Gastrocnemius medialis (tissue), 4 donors: ENCODE results near the gene RGS19. TPM values are rescaled to one million over a fixed set of nuclear protein-coding genes. Genes with fewer than 3 reads are reported as not detected.

Experiments
- ATAC-seq, 2 donors: fragments of 150-250 bp; one replicate each; pipeline ENCODE4 v1.9.1; 2016
- DNase-seq, 2 donors: peaks; one replicate each; pipeline ENCODE4 v3.0.0-alpha.2; 2019
- H3K27ac ChIP-seq, 4 donors: fragments of 200-600 bp; sonication (generic); 1 replicate in 1 of 4; 2 replicates in 3 of 4; pipeline ENCODE4 v1.5.1; 2016 to 2018; ENCODE audit warnings: mild to moderate bottlenecking in 2 of 4, moderate library complexity in 1 of 4
- H3K27me3 ChIP-seq, 3 donors: fragments of 200-600 bp; sonication (generic) in 2 of 3; 1 replicate in 1 of 3; 2 replicates in 2 of 3; pipeline versions ENCODE4 v1.5.1 to v1.6.0; 2016 to 2019; ENCODE audit warnings: mild to moderate bottlenecking in 1 of 3, moderate library complexity in 1 of 3
- H3K36me3 ChIP-seq, 2 donors: fragments of 200-600 bp; sonication (generic) in 1 of 2; one replicate each; pipeline ENCODE4 v1.5.1; 2017 to 2018
- H3K4me1 ChIP-seq, 2 donors: fragments of 200-600 bp; sonication (generic) in 1 of 2; one replicate each; pipeline ENCODE4 v1.5.1; 2016 to 2017; ENCODE audit warnings: mild to moderate bottlenecking in 2 of 2
- H3K4me3 ChIP-seq, 4 donors: fragments of 200-600 bp; sonication (generic) in 3 of 4; 1 replicate in 1 of 4; 2 replicates in 3 of 4; pipeline ENCODE4 v1.5.1; 2016 to 2019; ENCODE audit warnings: mild to moderate bottlenecking in 2 of 4
- H3K9me3 ChIP-seq, 3 donors: fragments of 200-600 bp; sonication (generic) in 2 of 3; 1 replicate in 1 of 3; 2 replicates in 2 of 3; pipeline ENCODE4 v1.5.1; 2016 to 2019
- POLR2A ChIP-seq, 2 donors: fragments of 450-650 bp; IDR thresholded peaks; one replicate each; pipeline ENCODE4 v1.6.1; 2017; ENCODE audit warnings: antibody characterized with exemption in 2 of 2, mild to moderate bottlenecking in 2 of 2, moderate library complexity in 2 of 2
- in situ Hi-C, 4 donors: fragments of 200-750 bp; cut with MboI; loops; one replicate each; pipeline versions ENCODE4 v1.15.0 to v1.8.0; 2017; ENCODE audit warnings: low sequenced_read_pairs in 4 of 4
- intact Hi-C: fragments of 100-400 bp; cut with DNase I; formaldehyde crosslinking; loops from one replicate; pipeline ENCODE4 v1.15.1; 2023; ENCODE audit warnings: low total_unique reads
- total RNA-seq, 4 donors: library from RNA; depleted of rRNA; stranded (reverse); fragments of >200 nt; gene quantifications; one replicate each; pipeline versions ENCODE4 v1.1.0 to v1.2.3, GENCODE V29; 2016
- TF ChIP-seq, protein P1 (sequence below), 5 experiments: fragments of 450-650 bp in 3 of 5; fragments of 200-600 bp in 2 of 5; sonication (generic) in 2 of 5; IDR thresholded peaks in 4 of 5; conservative IDR thresholded peaks in 1 of 5; 1 replicate in 4 of 5; 2 replicates in 1 of 5; pipeline ENCODE4 v1.5.1; 2016 to 2019; ENCODE audit warnings: antibody characterized with exemption in 5 of 5, mild to moderate bottlenecking in 3 of 5, moderate library complexity in 3 of 5

RGS19 gene
- total RNA-seq, 4 donors from 2014 or later = 0.92 to 7.7 (median 3.5) TPM

DNA sequence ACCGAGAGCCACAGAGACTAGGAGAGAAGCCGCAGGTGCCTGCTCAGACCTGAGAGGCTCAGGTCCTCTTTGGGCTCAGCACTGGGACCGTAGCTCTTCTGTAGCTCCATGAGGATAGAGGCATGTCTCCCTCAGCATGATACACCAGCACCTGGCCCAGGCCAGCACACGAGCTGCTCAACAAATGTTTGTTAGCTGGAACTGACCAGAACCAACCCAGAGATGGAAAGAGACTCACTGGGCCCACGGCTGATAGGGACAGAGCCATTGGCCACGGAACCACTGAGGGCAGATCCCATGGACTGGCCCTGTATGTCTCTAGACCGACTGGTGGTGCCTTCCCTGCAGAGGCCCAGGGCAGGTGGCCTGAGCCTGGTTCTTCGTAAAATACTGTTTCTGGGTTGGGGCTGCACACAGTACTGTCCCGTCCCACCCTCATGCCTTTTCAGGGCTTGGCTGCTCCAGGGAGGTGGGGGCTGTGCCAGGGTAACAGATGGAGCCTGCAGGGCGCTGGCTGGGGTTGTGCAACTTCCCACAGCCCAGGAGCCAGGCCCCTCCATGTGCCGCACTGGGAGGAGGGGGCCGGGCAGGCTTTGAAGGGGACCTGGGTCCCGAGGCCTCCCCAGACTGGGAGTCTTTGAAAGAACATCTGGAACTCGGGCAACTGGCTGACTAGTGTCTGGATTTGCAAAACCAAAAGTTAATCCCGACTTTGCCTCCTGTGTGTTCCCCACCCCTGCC lies 38.1 kb downstream of the RGS19 start:
- DNase-seq (no peak), ATAC-seq (no peak)
- no peaks in the 10 kb centered on the region for H3K36me3 ChIP-seq
- H3K27ac ChIP-seq = peak overlapping the region; percentile 54 to 76 (median 64)
- H3K4me1 ChIP-seq = peaks cover 3 to 21% of the 10 kb centered on the region in 2 donors
- peaks cover 55 to 74% (median 63%) of the 10 kb centered on the region in 3 donors for H3K27me3 ChIP-seq
- TF ChIP-seq POLR2A (IDR thresholded peaks at IDR 0.05) = no peak
- TF ChIP-seq, protein P1, sequence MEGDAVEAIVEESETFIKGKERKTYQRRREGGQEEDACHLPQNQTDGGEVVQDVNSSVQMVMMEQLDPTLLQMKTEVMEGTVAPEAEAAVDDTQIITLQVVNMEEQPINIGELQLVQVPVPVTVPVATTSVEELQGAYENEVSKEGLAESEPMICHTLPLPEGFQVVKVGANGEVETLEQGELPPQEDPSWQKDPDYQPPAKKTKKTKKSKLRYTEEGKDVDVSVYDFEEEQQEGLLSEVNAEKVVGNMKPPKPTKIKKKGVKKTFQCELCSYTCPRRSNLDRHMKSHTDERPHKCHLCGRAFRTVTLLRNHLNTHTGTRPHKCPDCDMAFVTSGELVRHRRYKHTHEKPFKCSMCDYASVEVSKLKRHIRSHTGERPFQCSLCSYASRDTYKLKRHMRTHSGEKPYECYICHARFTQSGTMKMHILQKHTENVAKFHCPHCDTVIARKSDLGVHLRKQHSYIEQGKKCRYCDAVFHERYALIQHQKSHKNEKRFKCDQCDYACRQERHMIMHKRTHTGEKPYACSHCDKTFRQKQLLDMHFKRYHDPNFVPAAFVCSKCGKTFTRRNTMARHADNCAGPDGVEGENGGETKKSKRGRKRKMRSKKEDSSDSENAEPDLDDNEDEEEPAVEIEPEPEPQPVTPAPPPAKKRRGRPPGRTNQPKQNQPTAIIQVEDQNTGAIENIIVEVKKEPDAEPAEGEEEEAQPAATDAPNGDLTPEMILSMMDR (IDR thresholded peaks at IDR 0.05 in 4 of 5, conservative IDR thresholded peaks at IDR 0.05 in 1 of 5) = no peak
- intact Hi-C loops (no loop called here), in situ Hi-C loops (no loop called here)
- H3K9me3 ChIP-seq = no peaks in the 10 kb centered on the region
- peak overlapping the region in 2 of 4 donors; percentile 35 to 37 for H3K4me3 ChIP-seq

DNA sequence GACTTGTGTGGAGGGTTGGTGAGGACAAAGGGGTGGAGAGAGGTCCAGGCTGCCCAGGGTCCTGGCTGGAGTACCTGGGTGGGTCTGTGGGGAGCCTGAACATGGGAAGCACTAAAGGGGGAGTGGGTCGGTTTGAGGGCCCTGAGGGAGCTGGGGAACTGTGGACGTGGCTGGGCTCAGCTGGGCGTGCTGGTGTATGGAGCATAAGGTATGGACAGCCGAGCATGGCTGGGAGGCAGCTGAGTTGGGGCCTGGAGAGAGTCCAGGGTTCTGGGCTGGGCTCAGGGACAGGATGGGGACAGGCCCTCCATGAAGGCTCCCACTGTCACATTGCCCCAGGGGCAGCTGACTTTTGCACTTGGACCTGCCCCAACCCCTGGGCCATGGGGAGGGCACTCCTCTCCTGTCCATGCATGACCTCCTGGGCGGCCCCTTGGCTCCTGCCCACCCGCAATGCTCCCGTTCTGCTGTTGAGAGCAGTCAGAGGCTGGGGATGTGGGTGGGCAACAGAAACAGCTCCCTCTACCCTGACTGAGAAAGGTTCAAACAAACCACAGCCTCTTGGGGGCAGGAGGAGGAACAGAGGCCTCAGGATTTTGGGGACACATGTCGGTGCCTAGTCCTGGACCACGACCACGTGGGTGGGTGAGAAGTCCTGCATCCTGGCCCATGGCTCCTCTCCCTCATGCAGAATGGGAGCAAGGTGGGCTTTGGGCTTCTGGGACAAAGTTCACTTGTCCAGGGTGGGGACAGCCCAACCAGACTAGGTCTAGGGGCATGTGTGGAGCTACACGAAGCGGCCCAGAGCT lies 38.9 kb downstream of the RGS19 start:
- Histone ChIP-seq H3K4me1 (peaks cover 3 to 21% of the 10 kb centered on the region in 2 donors), H3K36me3 (no peaks in the 10 kb centered on the region), H3K4me3 (no peak overlapping the region), H3K9me3 (no peaks in the 10 kb centered on the region), H3K27me3 (peaks cover 50 to 68% (median 57%) of the 10 kb centered on the region in 3 donors), H3K27ac (peak overlapping the region in 3 of 4 donors; percentile 54 to 76 (median 71))
- no peak for DNase-seq
- TF ChIP-seq, protein P1 (IDR thresholded peaks at IDR 0.05 in 4 of 5, conservative IDR thresholded peaks at IDR 0.05 in 1 of 5) = no peak
- TF ChIP-seq POLR2A (IDR thresholded peaks at IDR 0.05) = no peak
- intact Hi-C loops (no loop called here), in situ Hi-C loops (no loop called here)
- ATAC-seq = no peak

- H3K27ac ChIP-seq = peak overlapping the region in 3 of 4 donors; percentile 3 to 64 (median 17)
- H3K4me1 ChIP-seq = peaks cover 3 to 21% of the 10 kb centered on the region in 2 donors
- ATAC-seq (peak; percentile 42), DNase-seq (no peak)
- no peak for TF ChIP-seq POLR2A (IDR thresholded peaks at IDR 0.05)
- TF ChIP-seq, protein P1 (IDR thresholded peaks at IDR 0.05 in 4 of 5, conservative IDR thresholded peaks at IDR 0.05 in 1 of 5) = no peak
- intact Hi-C loops = loop anchor here (1.0 kb wide), 1 partner anchor 81 kb away; no protein-coding TSS in a partner anchor
- H3K9me3 ChIP-seq = no peaks in the 10 kb centered on the region
- in situ Hi-C loops = no loop called here
- peaks cover 0 to 7% of the 10 kb centered on the region in 2 donors for H3K36me3 ChIP-seq
- H3K27me3 ChIP-seq = peaks cover 42 to 59% (median 55%) of the 10 kb centered on the region in 3 donors
- H3K4me3 ChIP-seq = peak overlapping the region; percentile 50 to 55 (median 52)
Observed at GRCh38 chr20:64039293-64040160, 39.8 kb downstream of the RGS19 start.

DNA sequence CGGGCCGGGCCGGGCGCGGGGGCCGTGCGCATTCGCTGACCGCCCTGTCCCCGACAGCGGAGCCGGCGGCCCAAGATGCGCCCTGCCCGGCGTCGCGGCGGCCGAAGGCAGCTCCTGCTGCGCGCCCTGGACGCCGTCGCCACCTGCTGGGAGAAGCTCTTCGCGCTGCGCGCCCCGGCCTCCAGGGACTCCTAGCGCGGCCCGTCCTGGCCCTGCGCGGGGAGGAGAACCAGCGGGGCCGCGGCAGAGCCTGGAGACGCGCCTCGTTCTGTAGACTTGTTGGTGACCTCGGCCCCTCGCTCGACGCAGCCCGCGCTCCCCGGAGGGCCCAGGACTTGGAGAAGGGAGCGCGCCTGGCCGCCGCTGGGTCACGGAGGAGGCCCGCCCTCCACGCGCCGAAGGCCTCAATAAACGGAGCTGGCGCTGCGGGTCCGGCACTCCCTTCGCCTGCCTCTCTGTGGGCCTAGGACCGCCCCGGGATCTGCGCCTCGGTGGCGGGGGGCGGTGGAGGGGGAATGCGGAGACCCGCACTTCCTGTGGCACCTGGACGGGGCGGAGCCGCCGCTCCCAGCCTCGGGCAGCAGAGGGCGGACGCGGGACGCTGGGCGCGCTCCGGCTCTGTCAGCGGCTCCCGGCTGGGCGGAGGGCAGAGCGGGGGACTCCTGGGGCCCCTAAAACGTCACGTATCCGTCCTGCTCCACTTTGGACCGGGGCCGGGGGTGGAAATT lies 40.6 kb downstream of the RGS19 start:
- DNase-seq = peak in 1 of 2 donors; percentile 41
- Histone ChIP-seq H3K36me3 (peaks cover 0 to 7% of the 10 kb centered on the region in 2 donors), H3K4me3 (peak overlapping the region; percentile 50 to 55 (median 52)), H3K27ac (peak overlapping the region in 3 of 4 donors; percentile 56 to 65 (median 63)), H3K27me3 (peaks cover 42 to 57% (median 55%) of the 10 kb centered on the region in 3 donors), H3K4me1 (peaks cover 3 to 21% of the 10 kb centered on the region in 2 donors), H3K9me3 (no peaks in the 10 kb centered on the region)
- ATAC-seq = peak; percentile 58 to 72
- no peak for TF ChIP-seq POLR2A (IDR thresholded peaks at IDR 0.05)
- TF ChIP-seq, protein P1 (IDR thresholded peaks at IDR 0.05 in 4 of 5, conservative IDR thresholded peaks at IDR 0.05 in 1 of 5) = peak; percentile 26 to 82 (median 75)
- intact Hi-C loops (loop anchor here (1.0 kb wide), 1 partner anchor 82 kb away; no protein-coding TSS in a partner anchor), in situ Hi-C loops (no loop called here)
